ENCODE measurements around the gene UTP25. TPM values are rescaled to one million over a fixed set of nuclear protein-coding genes. Genes with fewer than 3 reads are reported as not detected.
A peak's percentile ranks its signal among the peaks of the same experiment; 100 is the strongest.

The UTP25 gene
- total and polyA plus RNA-seq, 2 of the 4 experiments (the other 2 are of a cell fraction), result 7.1 to 17.4 TPM

DNA sequence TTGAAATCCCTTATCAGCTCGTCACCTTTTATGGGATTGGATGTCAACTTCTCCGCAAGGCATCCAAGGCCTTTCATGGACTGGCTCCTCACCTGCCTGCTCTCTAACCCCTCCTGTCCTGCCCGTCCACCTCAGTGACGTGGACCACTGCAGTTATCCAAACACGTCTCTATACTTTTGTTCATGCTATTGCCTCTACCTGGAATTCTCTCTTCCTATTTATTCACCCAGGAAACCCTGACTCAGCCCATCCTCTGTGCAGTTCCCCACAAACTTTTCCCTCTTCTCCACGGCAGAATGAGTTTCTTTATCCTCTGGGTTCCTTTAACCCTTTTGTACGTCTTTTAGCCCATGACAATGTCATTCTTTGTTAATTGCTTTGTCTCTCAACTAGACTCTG lies 5.1 kb upstream of the UTP25 start:
- H3K18ac ChIP-seq (ENCODE audit: low read depth, low read length), result no peak overlapping the region
- TF ChIP-seq SMC3 (IDR thresholded peaks at IDR 0.05; ENCODE audit: low read depth, low read length), result no peak
- TF ChIP-seq RFX5 (IDR thresholded peaks at IDR 0.05; ENCODE audit: low read depth, low read length), result no peak
- TF ChIP-seq RAD21 (IDR thresholded peaks at IDR 0.05; ENCODE audit: low read length), result no peak
- TF ChIP-seq MXI1 (IDR thresholded peaks at IDR 0.05; ENCODE audit: borderline replicate concordance, low read depth, low read length), result no peak
- TF ChIP-seq, protein P1, sequence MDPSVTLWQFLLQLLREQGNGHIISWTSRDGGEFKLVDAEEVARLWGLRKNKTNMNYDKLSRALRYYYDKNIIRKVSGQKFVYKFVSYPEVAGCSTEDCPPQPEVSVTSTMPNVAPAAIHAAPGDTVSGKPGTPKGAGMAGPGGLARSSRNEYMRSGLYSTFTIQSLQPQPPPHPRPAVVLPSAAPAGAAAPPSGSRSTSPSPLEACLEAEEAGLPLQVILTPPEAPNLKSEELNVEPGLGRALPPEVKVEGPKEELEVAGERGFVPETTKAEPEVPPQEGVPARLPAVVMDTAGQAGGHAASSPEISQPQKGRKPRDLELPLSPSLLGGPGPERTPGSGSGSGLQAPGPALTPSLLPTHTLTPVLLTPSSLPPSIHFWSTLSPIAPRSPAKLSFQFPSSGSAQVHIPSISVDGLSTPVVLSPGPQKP (IDR thresholded peaks at IDR 0.05; ENCODE audit: borderline replicate concordance, low read depth, low read length), result no peak
- TF ChIP-seq BHLHE40 (IDR thresholded peaks at IDR 0.05; ENCODE audit: low read depth, low read length), result no peak
- TF ChIP-seq, protein P2, sequence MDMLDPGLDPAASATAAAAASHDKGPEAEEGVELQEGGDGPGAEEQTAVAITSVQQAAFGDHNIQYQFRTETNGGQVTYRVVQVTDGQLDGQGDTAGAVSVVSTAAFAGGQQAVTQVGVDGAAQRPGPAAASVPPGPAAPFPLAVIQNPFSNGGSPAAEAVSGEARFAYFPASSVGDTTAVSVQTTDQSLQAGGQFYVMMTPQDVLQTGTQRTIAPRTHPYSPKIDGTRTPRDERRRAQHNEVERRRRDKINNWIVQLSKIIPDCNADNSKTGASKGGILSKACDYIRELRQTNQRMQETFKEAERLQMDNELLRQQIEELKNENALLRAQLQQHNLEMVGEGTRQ (IDR thresholded peaks at IDR 0.05; ENCODE audit: low read depth, low read length), result no peak
- no peak for TF ChIP-seq MAZ (IDR thresholded peaks at IDR 0.05; ENCODE audit: borderline replicate concordance, low read depth, low read length)
- TF ChIP-seq CHD1 (IDR thresholded peaks at IDR 0.05; ENCODE audit: low read depth, low read length), result no peak
- TF ChIP-seq MAFK (IDR thresholded peaks at IDR 0.05; ENCODE audit: low read depth, low read length), result no peak
- TF ChIP-seq, protein P3, sequence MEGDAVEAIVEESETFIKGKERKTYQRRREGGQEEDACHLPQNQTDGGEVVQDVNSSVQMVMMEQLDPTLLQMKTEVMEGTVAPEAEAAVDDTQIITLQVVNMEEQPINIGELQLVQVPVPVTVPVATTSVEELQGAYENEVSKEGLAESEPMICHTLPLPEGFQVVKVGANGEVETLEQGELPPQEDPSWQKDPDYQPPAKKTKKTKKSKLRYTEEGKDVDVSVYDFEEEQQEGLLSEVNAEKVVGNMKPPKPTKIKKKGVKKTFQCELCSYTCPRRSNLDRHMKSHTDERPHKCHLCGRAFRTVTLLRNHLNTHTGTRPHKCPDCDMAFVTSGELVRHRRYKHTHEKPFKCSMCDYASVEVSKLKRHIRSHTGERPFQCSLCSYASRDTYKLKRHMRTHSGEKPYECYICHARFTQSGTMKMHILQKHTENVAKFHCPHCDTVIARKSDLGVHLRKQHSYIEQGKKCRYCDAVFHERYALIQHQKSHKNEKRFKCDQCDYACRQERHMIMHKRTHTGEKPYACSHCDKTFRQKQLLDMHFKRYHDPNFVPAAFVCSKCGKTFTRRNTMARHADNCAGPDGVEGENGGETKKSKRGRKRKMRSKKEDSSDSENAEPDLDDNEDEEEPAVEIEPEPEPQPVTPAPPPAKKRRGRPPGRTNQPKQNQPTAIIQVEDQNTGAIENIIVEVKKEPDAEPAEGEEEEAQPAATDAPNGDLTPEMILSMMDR (conservative IDR thresholded peaks at IDR 0.05; ENCODE audit: low read depth, low read length), result no peak
- TF ChIP-seq POLR2A (IDR thresholded peaks at IDR 0.05; ENCODE audit: low read depth, low read length), result no peak
- TF ChIP-seq NFE2L2 (IDR thresholded peaks at IDR 0.05; ENCODE audit: low read depth, low read length), result no peak
- no peak for TF ChIP-seq FOS (IDR thresholded peaks at IDR 0.05; ENCODE audit: low read depth, low read length)
- TF ChIP-seq RCOR1 (IDR thresholded peaks at IDR 0.05; ENCODE audit: insufficient replicate concordance, low read length), result no peak
- no peak for TF ChIP-seq CEBPB (IDR thresholded peaks at IDR 0.05; ENCODE audit: low read depth, low read length)
- no peaks in the 10 kb centered on the region for H4K20me1 ChIP-seq (ENCODE audit: insufficient read depth, low read length)
- H2BK20ac ChIP-seq (ENCODE audit: low read depth, low read length), result peak overlapping the region; percentile 74; the same call in 1 of the 2 replicates
- H4K5ac ChIP-seq (ENCODE audit: low read depth, low read length), result no peak overlapping the region
- peak overlapping the region; percentile 40; the same call in 1 of the 2 replicates for H3K4me2 ChIP-seq (ENCODE audit: low read depth, low read length)
- peaks cover 3% of the 10 kb centered on the region for H3K9me1 ChIP-seq (ENCODE audit: insufficient read depth, low read length)
- peak overlapping the region; percentile 36; the same call in 1 of the 2 replicates for H3K23ac ChIP-seq (ENCODE audit: low read depth, low read length)
- H3K9ac ChIP-seq (ENCODE audit: low read depth, low read length), result no peak overlapping the region
- H3K27ac ChIP-seq (ENCODE audit: insufficient read depth, low read length), result no peak overlapping the region
- no peak overlapping the region for H4K91ac ChIP-seq (ENCODE audit: insufficient read depth, low read depth, low read length)
- no peak overlapping the region for H3K4me3 ChIP-seq (ENCODE audit: insufficient read depth, low read depth, low read length)
- 78% methylated on average over 2 of the region's 7 CpGs; no CpG with 5 or more reads in 1 of the 2 experiments for WGBS, 2 experiments (ENCODE audit: extremely low coverage in 2 of 2, insufficient read length in 1 of 2)
- dilution Hi-C loops (cut with HindIII; ENCODE audit: low sequenced_read_pairs, unreplicated experiment) (loop anchor here (25.0 kb wide), 1 partner anchor 165 kb away; no protein-coding TSS in a partner anchor), intact Hi-C loops (cut with micrococcal nuclease) (loop anchor here (5.0 to 10.0 kb wide), 2 partner anchors 220 to 882 kb away; no protein-coding TSS in a partner anchor), in situ Hi-C loops (cut with MboI; ENCODE audit: low sequenced_read_pairs) (no loop called here)
- no TSS peak for BruUV-seq (replicated peaks)
- H2BK120ac ChIP-seq (ENCODE audit: low read depth, low read length), result peak overlapping the region; percentile 59; the same call in 1 of the 2 replicates
- H3K56ac ChIP-seq (ENCODE audit: extremely low read depth, insufficient read depth, low read length), result no peak overlapping the region
- no peak for DNase-seq
- 0 out of 2 replicates have a peak overlapping the region, but pooled peaks have one; percentile 59 for H3K14ac ChIP-seq (replicated peaks; ENCODE audit: low read depth, low read length)
- ATAC-seq (ENCODE audit: low read depth), result no peak
- peak overlapping the region; percentile 9 for H2AK9ac ChIP-seq (replicated peaks; ENCODE audit: low read depth, low read length, poor library complexity)
- H4K8ac ChIP-seq (ENCODE audit: low read depth in 2 of 2, low read length in 2 of 2), result peak overlapping the region in 1 of 2 experiments; percentile 61; a peak in 1 of 4 replicates
- no peaks in the 10 kb centered on the region for H3K4me1 ChIP-seq (ENCODE audit: control insufficient read depth, insufficient read depth, low read length)
- POLR2A ChIA-PET (ENCODE audit: unreplicated experiment), result no interaction called here
- H3K27me3 ChIP-seq (ENCODE audit: control insufficient read depth, insufficient read depth, low read length), result no peaks in the 10 kb centered on the region
- H2AFZ ChIP-seq (replicated peaks; ENCODE audit: low read length, poor library complexity), result peak overlapping the region; percentile 83
- H2BK15ac ChIP-seq (ENCODE audit: low read depth, low read length), result no peak overlapping the region
- H3K4ac ChIP-seq (ENCODE audit: low read depth, low read length), result peak overlapping the region; percentile 43; the same call in 1 of the 2 replicates
- no peak overlapping the region for H2AK5ac ChIP-seq (ENCODE audit: low read depth, low read length)
- H3K79me1 ChIP-seq (ENCODE audit: low read depth in 1 of 2, low read length in 2 of 2), result no peaks in the 10 kb centered on the region
- no peaks in the 10 kb centered on the region for H3K9me3 ChIP-seq (ENCODE audit: control insufficient read depth, insufficient read depth, low read length)
- CTCF ChIA-PET, result interaction anchor here (1.0 to 2.3 kb wide), 10 partner anchors 9 to 167 kb away, joined by 3 to 12 read pairs (median 5); no protein-coding TSS in a partner anchor
- peak overlapping the region; percentile 28 for H2BK5ac ChIP-seq (ENCODE audit: low read depth, low read length, poor library complexity, severe bottlenecking)
- no peaks in the 10 kb centered on the region for H3K36me3 ChIP-seq (ENCODE audit: control insufficient read depth, insufficient read depth, low read length)
